GM12878 (cell line): Measurements from ENCODE around the gene UBAP2. TPM values are rescaled to one million over a fixed set of nuclear protein-coding genes. Genes with fewer than 3 reads are reported as not detected.

ENCODE experiments used
- ATAC-seq: fragments of 200-7000 bp; cut with Tn5 transposase; 3 replicates; pipeline ENCODE4 v1.9.1; 2020; ENCODE audit warnings: mild to moderate bottlenecking, moderate library complexity
- BruUV-seq: library from RNA; stranded (reverse); fragments of 400-500 nt; replicated peaks from 2 replicates; lab custom pipeline; 2021; lab: Mats Ljungman, UMichigan
- CTCF ChIA-PET: fragments of 300-600 bp; sonication (Branson Sonifier 250); formaldehyde crosslinking; extraction: SDS; loops from one replicate; lab custom pipeline; 2021; ENCODE audit warnings: inconsistent platforms; lab: Yijun Ruan, JAX
- POLR2A ChIA-PET: fragments of 350-600 bp; formaldehyde crosslinking; extraction: SDS; loops from one replicate; lab custom pipeline; 2021; ENCODE audit warnings: inconsistent platforms; lab: Charles Lee
- RAD21 ChIA-PET: fragments of 300-600 bp; sonication (Branson Sonifier 250); formaldehyde crosslinking; loops from one replicate; lab custom pipeline; 2023; ENCODE audit warnings: antibody characterized with exemption; ENCODE audit not compliant: unreplicated experiment; lab: Charles Lee
- SMC1A ChIA-PET: fragments of 300-600 bp; sonication (Branson Sonifier 250); formaldehyde crosslinking; loops from one replicate; lab custom pipeline; 2023; ENCODE audit not compliant: unreplicated experiment, uncharacterized antibody; lab: Charles Lee
- DNase-seq: peaks from one replicate; pipeline ENCODE4 v3.0.0-alpha.2; 2011; ENCODE audit warnings: low read depth, low spot score
- FAIRE-seq: peaks from 3 replicates; lab custom pipeline; 2011; peaks lifted over from hg19 to GRCh38; lab: Jason Lieb, UNC
- H2AFZ ChIP-seq: 2 replicates; pipeline ENCODE4 v1.6.0; 2011; ENCODE audit warnings: low read depth, low read length, control low read depth; ENCODE audit not compliant: control insufficient read depth
- H3K27ac ChIP-seq: 2 replicates; pipeline ENCODE4 v1.5.1; 2011; ENCODE audit warnings: control low read depth; ENCODE audit not compliant: control insufficient read depth, insufficient read depth
- H3K27me3 ChIP-seq, 2 experiments: replicated peaks in 1 of 2; 2 replicates each; pipeline versions ENCODE4 v1.6.0 to v1.6.1; 2011; ENCODE audit warnings: low read length in 1 of 2; ENCODE audit not compliant: control insufficient read depth in 2 of 2, insufficient read depth in 2 of 2
- H3K36me3 ChIP-seq, 2 experiments: 2 replicates each; pipeline ENCODE4 v1.5.1; 2011; ENCODE audit warnings: low read length in 1 of 2; ENCODE audit not compliant: control insufficient read depth in 2 of 2, insufficient read depth in 2 of 2
- H3K4me1 ChIP-seq: 2 replicates; pipeline ENCODE4 v1.6.1; 2011; ENCODE audit warnings: mild to moderate bottlenecking, low read length, moderate library complexity, mixed read lengths; ENCODE audit not compliant: control insufficient read depth, insufficient read depth
- H3K4me2 ChIP-seq: 2 replicates; pipeline ENCODE4 v1.6.0; 2011; ENCODE audit warnings: control low read depth; ENCODE audit not compliant: control insufficient read depth, insufficient read depth
- H3K4me3 ChIP-seq: fragments of 200-600 bp; sonication (generic); 2 replicates; pipeline ENCODE4 v1.5.1; 2016
- H3K79me2 ChIP-seq: 2 replicates; pipeline ENCODE4 v1.6.0; 2011; ENCODE audit warnings: low read length; ENCODE audit not compliant: control insufficient read depth, insufficient read depth
- H3K9ac ChIP-seq: 2 replicates; pipeline ENCODE4 v1.8.0; 2011; ENCODE audit warnings: low read length, control low read depth, mixed read lengths; ENCODE audit not compliant: control insufficient read depth, insufficient read depth
- H3K9me3 ChIP-seq: replicated peaks from 3 replicates; pipeline ENCODE4 v1.5.1; 2011; ENCODE audit warnings: mild to moderate bottlenecking, low read length; ENCODE audit not compliant: control insufficient read depth, insufficient read depth
- H4K20me1 ChIP-seq: 2 replicates; pipeline ENCODE4 v1.6.0; 2011; ENCODE audit not compliant: control insufficient read depth, insufficient read depth
- E2F4 ChIP-seq: IDR thresholded peaks from 2 replicates; pipeline ENCODE4 v1.6.1; 2012; ENCODE audit warnings: low read depth, low read length, improper control_type of control experiment
- GABPA ChIP-seq: IDR thresholded peaks from 2 replicates; pipeline ENCODE4 v1.6.1; 2014; ENCODE audit warnings: antibody characterized with exemption, low read depth, mild to moderate bottlenecking, inconsistent platforms
- HSF1 ChIP-seq: fragments of 150-350 bp; IDR thresholded peaks from 2 replicates; pipeline ENCODE4 v1.6.1; 2014; ENCODE audit warnings: mild to moderate bottlenecking, low read depth, low read length
- KLF5 ChIP-seq: fragments of 450-650 bp; IDR thresholded peaks from 2 replicates; pipeline ENCODE4 v1.6.1; 2014; ENCODE audit warnings: mild to moderate bottlenecking; ENCODE audit not compliant: partially characterized antibody
- NFYA ChIP-seq: IDR thresholded peaks from 2 replicates; pipeline ENCODE4 v1.6.1; 2011; ENCODE audit warnings: low read depth, mild to moderate bottlenecking, low read length, improper control_type of control experiment, borderline replicate concordance
- POLR2A ChIP-seq: IDR thresholded peaks from 2 replicates; pipeline ENCODE4 v1.6.1; 2011; ENCODE audit warnings: low read depth, mild to moderate bottlenecking, low read length
- RAD51 ChIP-seq: fragments of 450-650 bp; IDR thresholded peaks from 2 replicates; pipeline ENCODE4 v1.6.1; 2016; ENCODE audit warnings: moderate library complexity, mild to moderate bottlenecking, inconsistent platforms
- SIX5 ChIP-seq: IDR thresholded peaks from 2 replicates; pipeline ENCODE4 v1.6.1; 2011; ENCODE audit warnings: mild to moderate bottlenecking, low read depth, low read length, moderate library complexity; ENCODE audit not compliant: severe bottlenecking
- SMARCA5 ChIP-seq: fragments of 450-650 bp; IDR thresholded peaks from 2 replicates; pipeline ENCODE4 v1.6.1; 2017; ENCODE audit warnings: mild to moderate bottlenecking
- SP1 ChIP-seq: IDR thresholded peaks from one replicate; pipeline ENCODE4 v1.6.1; 2011; ENCODE audit warnings: low read depth, low read length
- SUZ12 ChIP-seq: fragments of 200-600 bp; sonication (generic); IDR thresholded peaks from one replicate; pipeline ENCODE4 v1.6.1; 2018; ENCODE audit warnings: antibody characterized with exemption, mild to moderate bottlenecking; ENCODE audit not compliant: unreplicated experiment
- TBL1XR1 ChIP-seq: IDR thresholded peaks from 2 replicates; pipeline ENCODE4 v1.6.1; 2012; ENCODE audit warnings: low read depth, low read length, improper control_type of control experiment
- WGBS: methylation state at CpG from one replicate; pipeline ENCODE4 v1.1.6; 2016; ENCODE audit warnings: low lambda C conversion rate; ENCODE audit not compliant: insufficient replicate concordance, insufficient coverage; ENCODE audit errors: missing lambda C conversion rate; 5-methylcytosine and 5-hydroxymethylcytosine counted together
- in situ Hi-C: fragments of 300-500 bp; cut with MboI; formaldehyde crosslinking; loops from 9 replicates; pipeline ENCODE4 v1.14.3; 2018; ENCODE audit warnings: mixed read lengths
- intact Hi-C: fragments of 100-400 bp; cut with micrococcal nuclease; formaldehyde crosslinking; loops from one replicate; pipeline ENCODE4 v1.14.2; 2022; ENCODE audit not compliant: unreplicated experiment
- polyA plus RNA-seq, 11 experiments: library from polyadenylated mRNA; depleted of rRNA in 4 of 11; unstranded in 6 of 11; stranded (reverse) in 5 of 11; fragments of >200 nt; fragmentation: Nextera tagmentation in 4 of 11; fragmentation: Illumina TruSeq in 1 of 11; extraction: Ambion mirVana in 4 of 11; extraction: Trizol in 1 of 11; gene quantifications; 1 replicate in 1 of 11; 2 replicates in 10 of 11; pipeline versions ENCODE4 v1.2.1 to v1.2.3, GENCODE V29; 2011 to 2016; ENCODE audit warnings: inconsistent platforms in 2 of 11, missing spikeins in 2 of 11, low read depth in 1 of 11
- total RNA-seq, 4 experiments: library from RNA; depleted of rRNA in 3 of 4; stranded (reverse); fragments of >200 nt in 3 of 4; fragmentation: Illumina TruSeq in 1 of 4; extraction: Trizol in 1 of 4; gene quantifications; 2 replicates each; pipeline versions ENCODE4 v1.2.1 to v1.2.3, GENCODE V29; 2013 to 2021
- TF ChIP-seq, protein P1 (sequence below): fragments of 450-650 bp; IDR thresholded peaks from 2 replicates; pipeline ENCODE4 v1.6.1; 2014; ENCODE audit warnings: mild to moderate bottlenecking

The UBAP2 gene
- total and polyA plus RNA-seq, 10 of the 15 experiments (the other 5 are each of a cell fraction or from before 2014, with no cell fraction given) = 8.5 to 48.2 (median 28.1) TPM

GRCh38 chr9:34087370-34087769, 38.7 kb upstream of the UBAP2 start:
- no peak for FAIRE-seq
- SMC1A ChIA-PET = interaction anchor here (1.5 kb wide), 1 partner anchor 14 kb away, joined by 5 read pairs; no protein-coding TSS in a partner anchor
- no peak overlapping the region for H3K9ac ChIP-seq
- CTCF ChIA-PET = no interaction called here
- H3K79me2 ChIP-seq = no peaks in the 10 kb centered on the region
- H3K27ac ChIP-seq = no peak overlapping the region
- RAD21 ChIA-PET = no interaction called here
- 0% methylated on average over 1 of the region's 1 CpG for WGBS
- no peak for ATAC-seq
- H3K9me3 ChIP-seq = no peaks in the 10 kb centered on the region
- H3K4me2 ChIP-seq = no peak overlapping the region
- H4K20me1 ChIP-seq = no peaks in the 10 kb centered on the region
- no peak for TF ChIP-seq TBL1XR1
- TF ChIP-seq, protein P1, sequence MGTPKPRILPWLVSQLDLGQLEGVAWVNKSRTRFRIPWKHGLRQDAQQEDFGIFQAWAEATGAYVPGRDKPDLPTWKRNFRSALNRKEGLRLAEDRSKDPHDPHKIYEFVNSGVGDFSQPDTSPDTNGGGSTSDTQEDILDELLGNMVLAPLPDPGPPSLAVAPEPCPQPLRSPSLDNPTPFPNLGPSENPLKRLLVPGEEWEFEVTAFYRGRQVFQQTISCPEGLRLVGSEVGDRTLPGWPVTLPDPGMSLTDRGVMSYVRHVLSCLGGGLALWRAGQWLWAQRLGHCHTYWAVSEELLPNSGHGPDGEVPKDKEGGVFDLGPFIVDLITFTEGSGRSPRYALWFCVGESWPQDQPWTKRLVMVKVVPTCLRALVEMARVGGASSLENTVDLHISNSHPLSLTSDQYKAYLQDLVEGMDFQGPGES = no peak
- no peak for TF ChIP-seq E2F4
- TF ChIP-seq SP1 = no peak
- no peak for TF ChIP-seq HSF1
- no peak for TF ChIP-seq GABPA
- no peak for TF ChIP-seq POLR2A
- no peak for TF ChIP-seq KLF5
- TF ChIP-seq RAD51 = no peak
- no peak for TF ChIP-seq NFYA
- no peak for TF ChIP-seq SIX5
- TF ChIP-seq SUZ12 = no peak
- TF ChIP-seq SMARCA5 = no peak
- H2AFZ ChIP-seq = no peak overlapping the region
- no peaks in the 10 kb centered on the region for H3K27me3 ChIP-seq
- H3K4me3 ChIP-seq = no peak overlapping the region
- intact Hi-C loops (no loop called here), in situ Hi-C loops (no loop called here)
- no peak for DNase-seq
- TSS peak; percentile 68 for BruUV-seq
- H3K36me3 ChIP-seq = peaks cover 7 to 41% of the 10 kb centered on the region in 2 experiments
- no peaks in the 10 kb centered on the region for H3K4me1 ChIP-seq
- POLR2A ChIA-PET = no interaction called here
